WTC11 (cell line): Measurements from ENCODE around the gene COL4A1. TPM values are rescaled to one million over a fixed set of nuclear protein-coding genes. Genes with fewer than 3 reads are reported as not detected.

Source experiments
- ATAC-seq: fragments of 200-7000 bp; cut with Tn5 transposase; 2 replicates; pipeline ENCODE4 v1.10.0; 2021; ENCODE audit warnings: mild to moderate bottlenecking, moderate library complexity
- CTCF ChIA-PET: fragments of 300-600 bp; sonication (Branson Sonifier 250); formaldehyde crosslinking; loops from one replicate; lab custom pipeline; 2021; ENCODE audit warnings: antibody characterized with exemption; lab: Charles Lee
- POLR2A ChIA-PET: fragments of 350-600 bp; sonication (Branson Sonifier 250); formaldehyde crosslinking; loops from one replicate; lab custom pipeline; 2021; ENCODE audit warnings: antibody characterized with exemption; lab: Charles Lee
- DNase-seq: peaks from one replicate; pipeline ENCODE4 v3.0.0; 2021; ENCODE audit warnings: low spot score
- H3K27ac Mint-ChIP-seq: 2 replicates; pipeline ENCODE4 v1.8.0; 2021; ENCODE audit warnings: mixed read lengths
- H3K27me3 Mint-ChIP-seq: 2 replicates; pipeline ENCODE4 v1.8.0; 2021; ENCODE audit warnings: low read depth, mild to moderate bottlenecking, moderate library complexity, mixed read lengths
- H3K36me3 Mint-ChIP-seq: 2 replicates; pipeline ENCODE4 v1.8.0; 2021; ENCODE audit warnings: mixed read lengths
- H3K4me1 Mint-ChIP-seq: 2 replicates; pipeline ENCODE4 v1.8.0; 2022; ENCODE audit warnings: mixed read lengths
- H3K4me3 Mint-ChIP-seq: 2 replicates; pipeline ENCODE4 v1.8.0; 2021; ENCODE audit warnings: mild to moderate bottlenecking, moderate library complexity, mixed read lengths
- H3K9me3 Mint-ChIP-seq: 2 replicates; pipeline ENCODE4 v1.8.0; 2021; ENCODE audit warnings: mixed read lengths
- ATF1 ChIP-seq: sonication (generic); formaldehyde crosslinking; IDR thresholded peaks from 2 replicates; pipeline ENCODE4 v1.8.1; 2023; ENCODE audit warnings: mild to moderate bottlenecking, moderate library complexity, missing genetic modification reagents
- CDX4 ChIP-seq: fragments of 250-450 bp; sonication (Bioruptor Pico); IDR thresholded peaks from 2 replicates; pipeline ENCODE4 v1.9.0; 2021; ENCODE audit warnings: moderate library complexity, mild to moderate bottlenecking, inconsistent platforms, borderline replicate concordance
- CREM ChIP-seq: sonication (generic); formaldehyde crosslinking; IDR thresholded peaks from 2 replicates; pipeline ENCODE4 v1.8.1; 2022; ENCODE audit warnings: mild to moderate bottlenecking, missing genetic modification reagents, moderate library complexity
- ELF4 ChIP-seq: sonication (generic); formaldehyde crosslinking; IDR thresholded peaks from 2 replicates; pipeline ENCODE4 v1.8.1; 2022; ENCODE audit warnings: low read depth, mild to moderate bottlenecking, moderate library complexity, missing genetic modification reagents
- ERG ChIP-seq: fragments of 250-450 bp; sonication (Bioruptor Pico); IDR thresholded peaks from 2 replicates; pipeline ENCODE4 v1.8.0; 2021; ENCODE audit warnings: mild to moderate bottlenecking
- ETV6 ChIP-seq: sonication (generic); formaldehyde crosslinking; IDR thresholded peaks from 2 replicates; pipeline ENCODE4 v1.8.1; 2022; ENCODE audit warnings: mild to moderate bottlenecking, missing genetic modification reagents
- FOXP1 ChIP-seq: sonication (generic); formaldehyde crosslinking; IDR thresholded peaks from 2 replicates; pipeline ENCODE4 v1.8.0; 2022; ENCODE audit warnings: missing genetic modification reagents, mild to moderate bottlenecking, moderate library complexity, borderline replicate concordance
- NFYB ChIP-seq: sonication (generic); formaldehyde crosslinking; conservative IDR thresholded peaks from 2 replicates; pipeline ENCODE4 v1.8.0; 2022; ENCODE audit warnings: low read depth, missing genetic modification reagents
- PRRX2 ChIP-seq: fragments of 250-450 bp; sonication (Bioruptor Pico); IDR thresholded peaks from 2 replicates; pipeline ENCODE4 v1.8.0; 2021; ENCODE audit warnings: mild to moderate bottlenecking
- TEAD1 ChIP-seq: sonication (generic); formaldehyde crosslinking; IDR thresholded peaks from 2 replicates; pipeline ENCODE4 v1.8.0; 2022; ENCODE audit warnings: mild to moderate bottlenecking, missing genetic modification reagents
- ZNF281 ChIP-seq: sonication (generic); formaldehyde crosslinking; IDR thresholded peaks from 2 replicates; pipeline ENCODE4 v1.8.0; 2023; ENCODE audit warnings: mild to moderate bottlenecking, missing genetic modification reagents
- ZNF396 ChIP-seq: fragments of 250-450 bp; sonication (Bioruptor Pico); IDR thresholded peaks from 2 replicates; pipeline ENCODE4 v1.8.0; 2021; ENCODE audit warnings: mild to moderate bottlenecking, moderate library complexity, borderline replicate concordance
- ZNF671 ChIP-seq: fragments of 250-450 bp; sonication (Bioruptor Pico); IDR thresholded peaks from 2 replicates; pipeline ENCODE4 v1.8.0; 2021; ENCODE audit warnings: mild to moderate bottlenecking
- total RNA-seq: library from RNA; stranded (reverse); gene quantifications from 3 replicates; pipeline ENCODE4 v1.2.3, GENCODE V29; 2021
- TF ChIP-seq, protein P1 (sequence below): fragments of 250-450 bp; sonication (Bioruptor Pico); IDR thresholded peaks from 2 replicates; pipeline ENCODE4 v1.9.0; 2021; ENCODE audit warnings: mild to moderate bottlenecking
- TF ChIP-seq, protein P2 (sequence below): sonication (generic); formaldehyde crosslinking; IDR thresholded peaks from 2 replicates; pipeline ENCODE4 v1.8.1; 2022; ENCODE audit warnings: missing genetic modification reagents, borderline replicate concordance
- TF ChIP-seq, protein P3 (sequence below): sonication (generic); formaldehyde crosslinking; IDR thresholded peaks from 2 replicates; pipeline ENCODE4 v1.8.0; 2022; ENCODE audit warnings: mild to moderate bottlenecking, missing genetic modification reagents

The COL4A1 gene
- total RNA-seq, 1 experiment from 2014 or later = 89.6 TPM

- TF ChIP-seq, protein P1, sequence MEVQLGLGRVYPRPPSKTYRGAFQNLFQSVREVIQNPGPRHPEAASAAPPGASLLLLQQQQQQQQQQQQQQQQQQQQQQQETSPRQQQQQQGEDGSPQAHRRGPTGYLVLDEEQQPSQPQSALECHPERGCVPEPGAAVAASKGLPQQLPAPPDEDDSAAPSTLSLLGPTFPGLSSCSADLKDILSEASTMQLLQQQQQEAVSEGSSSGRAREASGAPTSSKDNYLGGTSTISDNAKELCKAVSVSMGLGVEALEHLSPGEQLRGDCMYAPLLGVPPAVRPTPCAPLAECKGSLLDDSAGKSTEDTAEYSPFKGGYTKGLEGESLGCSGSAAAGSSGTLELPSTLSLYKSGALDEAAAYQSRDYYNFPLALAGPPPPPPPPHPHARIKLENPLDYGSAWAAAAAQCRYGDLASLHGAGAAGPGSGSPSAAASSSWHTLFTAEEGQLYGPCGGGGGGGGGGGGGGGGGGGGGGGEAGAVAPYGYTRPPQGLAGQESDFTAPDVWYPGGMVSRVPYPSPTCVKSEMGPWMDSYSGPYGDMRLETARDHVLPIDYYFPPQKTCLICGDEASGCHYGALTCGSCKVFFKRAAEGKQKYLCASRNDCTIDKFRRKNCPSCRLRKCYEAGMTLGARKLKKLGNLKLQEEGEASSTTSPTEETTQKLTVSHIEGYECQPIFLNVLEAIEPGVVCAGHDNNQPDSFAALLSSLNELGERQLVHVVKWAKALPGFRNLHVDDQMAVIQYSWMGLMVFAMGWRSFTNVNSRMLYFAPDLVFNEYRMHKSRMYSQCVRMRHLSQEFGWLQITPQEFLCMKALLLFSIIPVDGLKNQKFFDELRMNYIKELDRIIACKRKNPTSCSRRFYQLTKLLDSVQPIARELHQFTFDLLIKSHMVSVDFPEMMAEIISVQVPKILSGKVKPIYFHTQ (CRISPR knock-in tag) = no peak
- no peak for TF ChIP-seq ZNF396 (CRISPR knock-in tag)
- no peak for TF ChIP-seq PRRX2
- TF ChIP-seq, all 79 proteins: peak for 0
Measured at GRCh38 chr13:110237875-110238817, 68.8 kb downstream of the COL4A1 start (continued).

GRCh38 chr13:110236831-110237261 is 70.1 kb downstream of the COL4A1 start:
- ChIA-PET POLR2A (no interaction called here), CTCF (interaction anchor here (2.2 kb wide), 1 partner anchor 11 kb away, joined by 9 read pairs; no protein-coding TSS in a partner anchor)
- DNase-seq (no peak), ATAC-seq (no peak)
- TF ChIP-seq, protein P1 (CRISPR knock-in tag) = no peak
- H3K27ac Mint-ChIP-seq = no peak overlapping the region
- H3K27me3 Mint-ChIP-seq = no peaks in the 10 kb centered on the region
- H3K4me1 Mint-ChIP-seq = no peaks in the 10 kb centered on the region; the same call in 1 of the 2 replicates
- no peaks in the 10 kb centered on the region for H3K9me3 Mint-ChIP-seq
- H3K4me3 Mint-ChIP-seq = no peak overlapping the region
- no peaks in the 10 kb centered on the region for H3K36me3 Mint-ChIP-seq

DNA sequence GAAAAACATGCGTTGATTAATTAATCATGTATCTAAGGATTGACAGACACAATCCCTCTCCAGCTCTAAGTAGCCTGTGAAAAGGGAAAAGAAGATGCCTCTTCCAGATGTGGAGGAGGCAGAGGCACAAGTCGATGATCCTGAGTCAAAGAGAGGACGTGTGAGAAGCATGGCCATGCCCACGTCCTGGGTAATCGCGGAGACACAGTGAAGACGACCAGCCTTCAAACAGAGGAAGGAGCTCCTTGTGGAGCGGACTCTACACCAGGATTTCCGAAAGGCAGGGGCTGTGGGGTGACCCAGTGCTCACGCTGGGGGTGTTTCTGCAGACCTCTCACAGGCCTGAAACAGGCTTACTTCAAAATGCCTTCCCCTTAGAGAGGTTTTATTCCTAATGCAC is 70.5 kb downstream of the COL4A1 start:
- Mint-ChIP-seq H3K4me1 (no peaks in the 10 kb centered on the region; the same call in 1 of the 2 replicates), H3K4me3 (no peak overlapping the region), H3K27ac (no peak overlapping the region), H3K36me3 (no peaks in the 10 kb centered on the region), H3K27me3 (no peaks in the 10 kb centered on the region), H3K9me3 (no peaks in the 10 kb centered on the region)
- CTCF ChIA-PET = interaction anchor here (2.2 kb wide), 1 partner anchor 11 kb away, joined by 9 read pairs; no protein-coding TSS in a partner anchor
- POLR2A ChIA-PET = no interaction called here
- TF ChIP-seq CDX4 (CRISPR knock-in tag) (no peak), TEAD1 (CRISPR knock-in tag) (no peak), NFYB (CRISPR knock-in tag) (no peak), ZNF281 (no peak), ZNF671 (no peak), ELF4 (CRISPR knock-in tag) (no peak), ETV6 (CRISPR knock-in tag) (no peak), PRRX2 (no peak), ATF1 (CRISPR knock-in tag) (no peak), CREM (CRISPR knock-in tag) (no peak), FOXP1 (no peak), ERG (no peak)
- TF ChIP-seq, protein P2, sequence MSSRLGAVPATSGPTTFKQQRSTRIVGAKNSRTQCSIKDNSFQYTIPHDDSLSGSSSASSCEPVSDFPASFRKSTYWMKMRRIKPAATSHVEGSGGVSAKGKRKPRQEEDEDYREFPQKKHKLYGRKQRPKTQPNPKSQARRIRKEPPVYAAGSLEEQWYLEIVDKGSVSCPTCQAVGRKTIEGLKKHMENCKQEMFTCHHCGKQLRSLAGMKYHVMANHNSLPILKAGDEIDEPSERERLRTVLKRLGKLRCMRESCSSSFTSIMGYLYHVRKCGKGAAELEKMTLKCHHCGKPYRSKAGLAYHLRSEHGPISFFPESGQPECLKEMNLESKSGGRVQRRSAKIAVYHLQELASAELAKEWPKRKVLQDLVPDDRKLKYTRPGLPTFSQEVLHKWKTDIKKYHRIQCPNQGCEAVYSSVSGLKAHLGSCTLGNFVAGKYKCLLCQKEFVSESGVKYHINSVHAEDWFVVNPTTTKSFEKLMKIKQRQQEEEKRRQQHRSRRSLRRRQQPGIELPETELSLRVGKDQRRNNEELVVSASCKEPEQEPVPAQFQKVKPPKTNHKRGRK (CRISPR knock-in tag) = no peak
- TF ChIP-seq, protein P3, sequence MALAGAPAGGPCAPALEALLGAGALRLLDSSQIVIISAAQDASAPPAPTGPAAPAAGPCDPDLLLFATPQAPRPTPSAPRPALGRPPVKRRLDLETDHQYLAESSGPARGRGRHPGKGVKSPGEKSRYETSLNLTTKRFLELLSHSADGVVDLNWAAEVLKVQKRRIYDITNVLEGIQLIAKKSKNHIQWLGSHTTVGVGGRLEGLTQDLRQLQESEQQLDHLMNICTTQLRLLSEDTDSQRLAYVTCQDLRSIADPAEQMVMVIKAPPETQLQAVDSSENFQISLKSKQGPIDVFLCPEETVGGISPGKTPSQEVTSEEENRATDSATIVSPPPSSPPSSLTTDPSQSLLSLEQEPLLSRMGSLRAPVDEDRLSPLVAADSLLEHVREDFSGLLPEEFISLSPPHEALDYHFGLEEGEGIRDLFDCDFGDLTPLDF (CRISPR knock-in tag) = no peak
- DNase-seq (no peak), ATAC-seq (no peak)
